ENCODE data around the gene TK2.
"Not testable (repeated sequence)": the region's sequence is repeated elsewhere in the genome, so short reads cannot be mapped to it uniquely, and the experiment has no call there.

The TK2 gene

DNA sequence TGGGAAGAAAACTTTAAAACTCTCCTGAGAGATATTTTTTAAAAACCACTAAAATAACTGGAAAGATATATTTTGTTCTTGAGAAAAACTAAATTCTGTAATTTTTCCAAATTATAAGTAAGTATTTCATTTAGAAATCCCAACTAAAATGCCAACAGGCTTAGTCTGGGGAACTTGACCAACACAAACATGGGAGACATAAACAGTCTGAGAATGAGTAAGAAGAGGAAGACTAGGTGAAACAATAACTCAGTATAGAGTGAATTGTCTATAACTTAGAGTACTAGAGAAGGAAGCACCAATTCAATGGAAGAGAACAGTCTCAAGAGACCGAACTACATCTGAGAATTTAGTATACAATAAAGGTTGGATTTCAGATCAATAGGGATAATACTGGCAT is 19.2 kb upstream of the TK2 start:
- no peak overlapping the region for H3K4me3 ChIP-seq (ENCODE audit: low read depth, low read length)
- no peak for DNase-seq (ENCODE audit: low read depth)
- TF ChIP-seq CTCF (IDR thresholded peaks at IDR 0.05; ENCODE audit: low read depth, low read length) (no peak), POLR2A (IDR thresholded peaks at IDR 0.05; ENCODE audit: extremely low read depth, insufficient read length) (no peak), MYC (IDR thresholded peaks at IDR 0.05; ENCODE audit: low read depth, low read length) (no peak)
- TF ChIP-seq, protein P1, sequence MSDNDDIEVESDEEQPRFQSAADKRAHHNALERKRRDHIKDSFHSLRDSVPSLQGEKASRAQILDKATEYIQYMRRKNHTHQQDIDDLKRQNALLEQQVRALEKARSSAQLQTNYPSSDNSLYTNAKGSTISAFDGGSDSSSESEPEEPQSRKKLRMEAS (IDR thresholded peaks at IDR 0.05; ENCODE audit: low read depth, low read length): no peak

GRCh38 chr16:66568355-66568754 is 18.4 kb upstream of the TK2 start:
- TF ChIP-seq CTCF (IDR thresholded peaks at IDR 0.05; ENCODE audit: low read depth, low read length): no peak
- no peak for TF ChIP-seq MYC (IDR thresholded peaks at IDR 0.05; ENCODE audit: low read depth, low read length)
- TF ChIP-seq, protein P1 (IDR thresholded peaks at IDR 0.05; ENCODE audit: low read depth, low read length): no peak
- TF ChIP-seq POLR2A (IDR thresholded peaks at IDR 0.05; ENCODE audit: extremely low read depth, insufficient read length): no peak
- no peak overlapping the region for H3K4me3 ChIP-seq (ENCODE audit: low read depth, low read length)
- DNase-seq (ENCODE audit: low read depth): no peak

GRCh38 chr16:66567270-66567669 is 17.3 kb upstream of the TK2 start:
- DNase-seq (ENCODE audit: low read depth); H3K4me3 ChIP-seq (ENCODE audit: low read depth, low read length): not testable (repeated sequence)

GRCh38 chr16:66566051-66566901 is 16.4 kb upstream of the TK2 start, which contains the start of gene CMTM1:
TSS of gene CMTM1 (plus strand) at chr16:66566439. CDS start at chr16:66566514, 75 bp downstream.
- TF ChIP-seq, protein P1 (IDR thresholded peaks at IDR 0.05; ENCODE audit: low read depth, low read length): no peak
- no peak for TF ChIP-seq MYC (IDR thresholded peaks at IDR 0.05; ENCODE audit: low read depth, low read length)
- TF ChIP-seq POLR2A (IDR thresholded peaks at IDR 0.05; ENCODE audit: extremely low read depth, insufficient read length): no peak
- H3K4me3 ChIP-seq (ENCODE audit: low read depth, low read length): no peak within 1 kb of the TSS
- DNase-seq (ENCODE audit: low read depth): no peak

- no peak for TF ChIP-seq MYC (IDR thresholded peaks at IDR 0.05; ENCODE audit: low read depth, low read length)
- TF ChIP-seq, protein P1 (IDR thresholded peaks at IDR 0.05; ENCODE audit: low read depth, low read length): no peak
- no peak for TF ChIP-seq POLR2A (IDR thresholded peaks at IDR 0.05; ENCODE audit: extremely low read depth, insufficient read length)
- no peak for DNase-seq (ENCODE audit: low read depth)
- no peak overlapping the region for H3K4me3 ChIP-seq (ENCODE audit: low read depth, low read length)
Observed at GRCh38 chr16:66563574-66564334, 13.8 kb upstream of the TK2 start.

- no peak for TF ChIP-seq POLR2A (IDR thresholded peaks at IDR 0.05; ENCODE audit: extremely low read depth, insufficient read length)
- TF ChIP-seq, protein P1 (IDR thresholded peaks at IDR 0.05; ENCODE audit: low read depth, low read length): no peak
- TF ChIP-seq CTCF (IDR thresholded peaks at IDR 0.05; ENCODE audit: low read depth, low read length): no peak
- no peak for TF ChIP-seq MYC (IDR thresholded peaks at IDR 0.05; ENCODE audit: low read depth, low read length)
- no peak overlapping the region for H3K4me3 ChIP-seq (ENCODE audit: low read depth, low read length)
Observed at GRCh38 chr16:66562986-66563385, 13.1 kb upstream of the TK2 start.

DNA sequence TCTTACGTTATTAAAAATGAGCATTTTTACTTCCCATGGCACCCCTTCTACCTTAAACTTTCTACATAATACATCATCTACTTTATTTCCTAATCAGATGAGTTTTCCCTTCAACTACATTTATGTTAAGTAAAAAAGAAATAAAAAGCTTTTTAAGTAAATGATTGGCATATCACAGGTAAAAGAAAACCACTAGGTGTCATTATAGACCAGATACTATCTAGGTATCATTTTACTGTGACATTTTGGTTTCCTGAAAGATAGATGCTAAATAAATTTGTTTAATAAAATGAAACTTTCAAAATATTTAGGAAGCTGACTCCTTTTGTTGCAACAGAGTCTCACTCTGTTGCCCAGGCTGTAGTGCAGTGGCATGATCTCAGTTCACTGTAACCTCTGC is 12.5 kb upstream of the TK2 start:
- TF ChIP-seq CTCF (IDR thresholded peaks at IDR 0.05; ENCODE audit: low read depth, low read length) (no peak), POLR2A (IDR thresholded peaks at IDR 0.05; ENCODE audit: extremely low read depth, insufficient read length) (no peak), MYC (IDR thresholded peaks at IDR 0.05; ENCODE audit: low read depth, low read length) (no peak)
- TF ChIP-seq, protein P1 (IDR thresholded peaks at IDR 0.05; ENCODE audit: low read depth, low read length): no peak
- no peak overlapping the region for H3K4me3 ChIP-seq (ENCODE audit: low read depth, low read length)
- DNase-seq (ENCODE audit: low read depth): no peak

More at GRCh38 chr16:66562986-66563385, 13.1 kb upstream of the TK2 start:
- no peak for DNase-seq (ENCODE audit: low read depth)

Data from NB4 (cell line).